Naive B cell (primary cell): ENCODE measurements around the gene SLC37A3. TPM values are rescaled to one million over a fixed set of nuclear protein-coding genes. Genes with fewer than 3 reads are reported as not detected.
"Not testable (repeated sequence)": the region's sequence is repeated elsewhere in the genome, so short reads cannot be mapped to it uniquely, and the experiment has no call there.

Experiments
- ATAC-seq, 2 donors: fragments of 150-1000 bp; cut with Tn5 transposase; 2 replicates each; pipeline ENCODE4 v1.10.0; 2021; ENCODE audit warnings: low read depth in 2 of 2, mild to moderate bottlenecking in 2 of 2, moderate library complexity in 2 of 2
- DNase-seq: peaks from one replicate; pipeline ENCODE4 v3.0.0; 2022
- H3K27ac Mint-ChIP-seq, 6 donors: one replicate each; pipeline ENCODE4 v1.8.0; 2020 to 2022; ENCODE audit warnings: mild to moderate bottlenecking in 6 of 6, mixed read lengths in 6 of 6, moderate library complexity in 5 of 6, inconsistent platforms in 2 of 6
- H3K27me3 Mint-ChIP-seq, 3 donors: one replicate each; pipeline ENCODE4 v1.8.0; 2021 to 2022; ENCODE audit warnings: mixed read lengths in 3 of 3, mild to moderate bottlenecking in 1 of 3
- H3K36me3 Mint-ChIP-seq, 2 donors: one replicate each; pipeline ENCODE4 v1.8.0; 2020 to 2022; ENCODE audit warnings: mixed read lengths in 2 of 2, inconsistent platforms in 1 of 2, mild to moderate bottlenecking in 1 of 2
- H3K4me1 Mint-ChIP-seq, 3 donors: one replicate each; pipeline ENCODE4 v1.8.0; 2020 to 2022; ENCODE audit warnings: mixed read lengths in 3 of 3, inconsistent platforms in 1 of 3, mild to moderate bottlenecking in 1 of 3, moderate library complexity in 1 of 3
- H3K4me3 Mint-ChIP-seq, 8 donors: one replicate each; pipeline ENCODE4 v1.8.0; 2020 to 2022; ENCODE audit warnings: mild to moderate bottlenecking in 8 of 8, mixed read lengths in 8 of 8, moderate library complexity in 8 of 8, inconsistent platforms in 2 of 8
- H3K9me3 Mint-ChIP-seq, 7 donors: one replicate each; pipeline ENCODE4 v1.8.0; 2020 to 2022; ENCODE audit warnings: mixed read lengths in 7 of 7, mild to moderate bottlenecking in 5 of 7, inconsistent platforms in 2 of 7, moderate library complexity in 1 of 7
- polyA plus RNA-seq, 6 donors: library from polyadenylated mRNA; unstranded; fragments of 300-500 nt; fragmentation: Illumina TruSeq; gene quantifications; one replicate each; pipeline ENCODE4 v1.2.3, GENCODE V29; 2021; ENCODE audit warnings: low read depth in 6 of 6

Gene SLC37A3
- polyA plus RNA-seq, 6 donors from 2014 or later: 1.3 to 9.2 (median 6.2) TPM

GRCh38 chr7:140358024-140358411 is 40.3 kb downstream of the SLC37A3 start:
- Mint-ChIP-seq H3K27ac (peak overlapping the region in 1 of 6 donors; percentile 41), H3K27me3 (no peaks in the 10 kb centered on the region), H3K9me3 (peaks cover 0 to 4% (median 0%) of the 10 kb centered on the region in 7 donors), H3K36me3 (peaks cover 7 to 22% of the 10 kb centered on the region in 2 donors), H3K4me3 (peak overlapping the region in 2 of 8 donors; percentile 83 to 87), H3K4me1 (peaks cover 14 to 21% (median 20%) of the 10 kb centered on the region in 3 donors)
- ATAC-seq (no peak), DNase-seq (no peak)

GRCh38 chr7:140350056-140350455 is 48.3 kb downstream of the SLC37A3 start:
- Mint-ChIP-seq H3K4me3 (no peak overlapping the region), H3K27ac (peak overlapping the region in 2 of 6 donors; percentile 33 to 44), H3K27me3 (no peaks in the 10 kb centered on the region), H3K36me3 (peaks cover 17 to 43% of the 10 kb centered on the region in 2 donors), H3K4me1 (no peaks in the 10 kb centered on the region), H3K9me3 (no peaks in the 10 kb centered on the region)
- ATAC-seq: no peak
- no peak for DNase-seq

GRCh38 chr7:140349144-140349771 is 49.1 kb downstream of the SLC37A3 start:
- Mint-ChIP-seq H3K4me1 (no peaks in the 10 kb centered on the region), H3K27ac (peak overlapping the region in 4 of 6 donors; percentile 33 to 63 (median 42)), H3K9me3 (no peaks in the 10 kb centered on the region), H3K27me3 (no peaks in the 10 kb centered on the region), H3K4me3 (no peak overlapping the region), H3K36me3 (peaks cover 17 to 37% of the 10 kb centered on the region in 2 donors)
- ATAC-seq (no peak), DNase-seq (no peak)

- peaks cover 17 to 35% of the 10 kb centered on the region in 2 donors for H3K36me3 Mint-ChIP-seq
- no peak overlapping the region for H3K4me3 Mint-ChIP-seq
- peaks cover 0 to 6% (median 2%) of the 10 kb centered on the region in 3 donors for H3K4me1 Mint-ChIP-seq
- H3K9me3 Mint-ChIP-seq: no peaks in the 10 kb centered on the region
- DNase-seq: no peak
- ATAC-seq: no peak
- H3K27me3 Mint-ChIP-seq: no peaks in the 10 kb centered on the region
- no peak overlapping the region for H3K27ac Mint-ChIP-seq
These were observed 50.0 kb downstream of the SLC37A3 start for GRCh38 chr7:140348161-140348849.

- Mint-ChIP-seq H3K9me3 (no peaks in the 10 kb centered on the region), H3K4me1 (peaks cover 4 to 9% (median 6%) of the 10 kb centered on the region in 3 donors), H3K36me3 (peaks cover 24 to 36% of the 10 kb centered on the region in 2 donors), H3K4me3 (no peak overlapping the region), H3K27me3 (no peaks in the 10 kb centered on the region), H3K27ac (no peak overlapping the region)
- ATAC-seq: no peak
- DNase-seq: no peak
These were observed 51.1 kb downstream of the SLC37A3 start for GRCh38 chr7:140347218-140347617.

- Mint-ChIP-seq H3K9me3 (no peaks in the 10 kb centered on the region), H3K36me3 (peaks cover 25 to 35% of the 10 kb centered on the region in 2 donors)
- no peak for ATAC-seq
These were observed 52.9 kb downstream of the SLC37A3 start for GRCh38 chr7:140345426-140345825.

GRCh38 chr7:140342727-140343514 is 55.4 kb downstream of the SLC37A3 start:
- H3K4me1 Mint-ChIP-seq: peaks cover 4 to 9% (median 6%) of the 10 kb centered on the region in 3 donors
- H3K27ac Mint-ChIP-seq: peak overlapping the region in 1 of 6 donors; percentile 44
- no peaks in the 10 kb centered on the region for H3K27me3 Mint-ChIP-seq
- ATAC-seq (peak in 1 of 2 donors; percentile 39), DNase-seq (peak; percentile 5)
- no peaks in the 10 kb centered on the region for H3K9me3 Mint-ChIP-seq
- peaks cover 22 to 38% of the 10 kb centered on the region in 2 donors for H3K36me3 Mint-ChIP-seq
- H3K4me3 Mint-ChIP-seq: no peak overlapping the region

More at GRCh38 chr7:140345426-140345825, 52.9 kb downstream of the SLC37A3 start:
- Mint-ChIP-seq H3K4me1 (peaks cover 4 to 9% (median 6%) of the 10 kb centered on the region in 3 donors), H3K27ac (no peak overlapping the region), H3K4me3 (no peak overlapping the region), H3K27me3 (no peaks in the 10 kb centered on the region)
- DNase-seq: no peak

- H3K9me3 Mint-ChIP-seq, DNase-seq, ATAC-seq, H3K27me3 Mint-ChIP-seq, H3K4me3 Mint-ChIP-seq, H3K27ac Mint-ChIP-seq, H3K4me1 Mint-ChIP-seq: not testable (repeated sequence)
- H3K36me3 Mint-ChIP-seq: peaks cover 15 to 39% of the 10 kb centered on the region in 2 donors
These were observed 59.4 kb downstream of the SLC37A3 start for GRCh38 chr7:140338959-140339358.

- Mint-ChIP-seq H3K9me3 (no peaks in the 10 kb centered on the region), H3K27me3 (no peaks in the 10 kb centered on the region), H3K36me3 (peaks cover 0 to 10% of the 10 kb centered on the region in 2 donors), H3K27ac (peak overlapping the region in 1 of 6 donors; percentile 6), H3K4me3 (no peak overlapping the region), H3K4me1 (no peaks in the 10 kb centered on the region)
- DNase-seq (no peak), ATAC-seq (no peak)
These were observed 63.8 kb downstream of the SLC37A3 start for GRCh38 chr7:140334341-140335057.

- H3K27ac Mint-ChIP-seq: no peak overlapping the region
- ATAC-seq: no peak
- no peaks in the 10 kb centered on the region for H3K27me3 Mint-ChIP-seq
- no peak overlapping the region for H3K4me3 Mint-ChIP-seq
- peaks cover 0 to 10% of the 10 kb centered on the region in 2 donors for H3K36me3 Mint-ChIP-seq
- H3K9me3 Mint-ChIP-seq: no peaks in the 10 kb centered on the region
- H3K4me1 Mint-ChIP-seq: no peaks in the 10 kb centered on the region
- DNase-seq: no peak
These were observed 64.6 kb downstream of the SLC37A3 start for GRCh38 chr7:140333686-140334085.

- DNase-seq (no peak), ATAC-seq (no peak)
- H3K36me3 Mint-ChIP-seq: peaks cover 0 to 10% of the 10 kb centered on the region in 2 donors
- H3K27me3 Mint-ChIP-seq: no peaks in the 10 kb centered on the region
- H3K4me1 Mint-ChIP-seq: no peaks in the 10 kb centered on the region
- no peak overlapping the region for H3K4me3 Mint-ChIP-seq
- H3K27ac Mint-ChIP-seq: no peak overlapping the region
- H3K9me3 Mint-ChIP-seq: no peaks in the 10 kb centered on the region
These were observed 65.1 kb downstream of the SLC37A3 start for GRCh38 chr7:140333223-140333622.

- Mint-ChIP-seq H3K4me3 (no peak overlapping the region), H3K9me3 (no peaks in the 10 kb centered on the region), H3K36me3 (peaks cover 0 to 10% of the 10 kb centered on the region in 2 donors), H3K27me3 (no peaks in the 10 kb centered on the region), H3K4me1 (no peaks in the 10 kb centered on the region), H3K27ac (no peak overlapping the region)
- DNase-seq (no peak), ATAC-seq (no peak)
These were observed 67.7 kb downstream of the SLC37A3 start for GRCh38 chr7:140330595-140330994.

GRCh38 chr7:140330128-140330527 is 68.2 kb downstream of the SLC37A3 start:
- Mint-ChIP-seq H3K27me3 (no peaks in the 10 kb centered on the region), H3K27ac (no peak overlapping the region), H3K4me1 (no peaks in the 10 kb centered on the region), H3K4me3 (no peak overlapping the region), H3K36me3 (peaks cover 0 to 9% of the 10 kb centered on the region in 2 donors), H3K9me3 (no peaks in the 10 kb centered on the region)
- no peak for ATAC-seq
- no peak for DNase-seq
